HG03439 (cell line): Measurements from ENCODE around the gene GPATCH3.

Experiments used
- ATAC-seq: cut with Tn5 transposase; IDR thresholded peaks from one replicate; pipeline ENCODE4 v1.9.1; 2021; ENCODE audit warnings: mild to moderate bottlenecking, moderate library complexity; ENCODE audit not compliant: unreplicated experiment

Gene GPATCH3

GRCh38 chr1:26864610-26865480 lies 35.4 kb downstream of the GPATCH3 start:
- peak; percentile 90 for ATAC-seq

GRCh38 chr1:26863685-26864077 lies 36.6 kb downstream of the GPATCH3 start:
- ATAC-seq: no peak

GRCh38 chr1:26862781-26863684 lies 37.2 kb downstream of the GPATCH3 start, which contains the start of gene SFN:
TSS of gene SFN (plus strand) at chr1:26863149. CDS start at chr1:26863213, 64 bp downstream.
- ATAC-seq: no peak

- ATAC-seq: no peak
Measured at GRCh38 chr1:26861889-26862378, 38.3 kb downstream of the GPATCH3 start.

- no peak for ATAC-seq
Measured at GRCh38 chr1:26861286-26861701, 39.0 kb downstream of the GPATCH3 start.

- ATAC-seq: no peak
Measured at GRCh38 chr1:26858891-26859640, 41.2 kb downstream of the GPATCH3 start.

GRCh38 chr1:26858160-26858559 lies 42.1 kb downstream of the GPATCH3 start:
- no peak for ATAC-seq

- ATAC-seq: no peak
Measured at GRCh38 chr1:26857473-26858060, 42.7 kb downstream of the GPATCH3 start.

GRCh38 chr1:26856604-26857469 lies 43.4 kb downstream of the GPATCH3 start:
- no peak for ATAC-seq

GRCh38 chr1:26856181-26856580 lies 44.1 kb downstream of the GPATCH3 start:
- ATAC-seq: no peak

GRCh38 chr1:26855636-26856035 lies 44.6 kb downstream of the GPATCH3 start:
- no peak for ATAC-seq

GRCh38 chr1:26854906-26855305 lies 45.4 kb downstream of the GPATCH3 start:
- no peak for ATAC-seq

GRCh38 chr1:26853600-26853999 lies 46.7 kb downstream of the GPATCH3 start:
- ATAC-seq: no peak

GRCh38 chr1:26853156-26853555 lies 47.1 kb downstream of the GPATCH3 start:
- ATAC-seq: no peak

GRCh38 chr1:26852701-26853100 lies 47.6 kb downstream of the GPATCH3 start:
- ATAC-seq: no peak

GRCh38 chr1:26851106-26851684 lies 49.1 kb downstream of the GPATCH3 start:
- no peak for ATAC-seq

GRCh38 chr1:26848941-26849774 lies 51.1 kb downstream of the GPATCH3 start:
- ATAC-seq: no peak

- ATAC-seq: no peak
Measured at GRCh38 chr1:26848499-26848898, 51.8 kb downstream of the GPATCH3 start.
